Skeletal muscle cell (primary cell): ENCODE results near the gene GALM.

Experiments used
- DNase-seq: peaks from one replicate; pipeline ENCODE4 v3.0.0-alpha.2; 2010; ENCODE audit warnings: low read depth
- H3K4me3 ChIP-seq: 2 replicates; pipeline ENCODE4 v1.5.1; 2011; ENCODE audit warnings: low read depth, mild to moderate bottlenecking, control low read depth, low read length, moderate library complexity

Gene GALM

DNA sequence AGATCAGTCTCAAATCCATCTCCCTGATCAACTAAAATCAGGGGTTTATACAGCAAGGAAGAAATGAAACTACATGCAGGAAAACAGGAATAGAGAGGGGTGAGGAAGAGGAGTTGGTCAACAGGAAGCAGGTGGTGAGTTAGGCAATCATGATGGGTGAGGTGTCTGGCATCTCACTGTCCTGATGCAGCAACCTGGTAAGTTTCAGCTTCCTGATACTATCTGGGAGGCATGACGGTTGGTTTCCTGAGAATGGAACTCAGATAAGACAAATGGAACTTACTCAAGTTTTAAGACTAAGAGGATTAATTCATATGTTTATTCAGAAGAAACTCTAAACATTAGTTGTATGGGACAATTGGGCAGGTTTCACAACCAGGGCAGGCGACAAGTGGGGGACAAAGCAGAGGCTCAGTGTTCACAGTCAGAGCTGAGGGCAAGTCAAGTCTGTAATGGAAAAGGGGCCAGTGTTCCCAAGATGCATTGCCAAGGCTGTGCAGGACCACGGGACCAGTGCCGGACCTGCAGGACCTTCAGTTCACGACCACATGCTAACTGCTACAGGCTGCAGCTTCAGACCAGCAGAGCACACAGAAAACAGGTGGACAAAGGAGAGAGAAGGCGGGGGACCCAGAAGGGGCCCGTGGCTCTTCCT is 17.7 kb upstream of the GALM start:
- no peak overlapping the region for H3K4me3 ChIP-seq
- no peak for DNase-seq

DNA sequence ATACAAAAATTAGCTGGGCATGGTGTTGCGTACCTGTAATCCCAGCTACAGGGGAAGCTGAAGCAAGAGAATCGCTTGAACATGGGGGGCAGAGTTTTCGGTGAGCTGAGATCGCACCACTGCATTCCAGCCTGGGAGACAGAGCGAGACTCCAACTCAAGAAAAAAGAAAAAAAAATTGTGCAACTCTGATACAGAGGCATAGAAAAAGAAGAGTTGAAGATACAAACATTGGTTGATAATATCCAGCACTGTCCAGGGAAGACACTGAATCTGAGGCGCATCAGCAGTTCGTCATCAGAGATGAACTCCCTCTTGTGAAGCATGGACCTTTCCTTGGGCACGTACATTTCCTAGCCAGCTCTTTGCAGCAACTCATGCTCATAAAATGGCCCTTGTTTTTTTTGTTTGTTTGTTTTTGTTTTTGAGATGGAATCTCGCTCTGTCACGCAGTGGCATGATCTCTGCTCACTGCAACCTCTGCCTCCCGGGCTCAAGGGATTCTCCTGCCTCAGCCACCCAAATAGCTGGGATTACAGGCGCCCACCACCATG is 16.7 kb upstream of the GALM start:
- no peak overlapping the region for H3K4me3 ChIP-seq
- no peak for DNase-seq

DNA sequence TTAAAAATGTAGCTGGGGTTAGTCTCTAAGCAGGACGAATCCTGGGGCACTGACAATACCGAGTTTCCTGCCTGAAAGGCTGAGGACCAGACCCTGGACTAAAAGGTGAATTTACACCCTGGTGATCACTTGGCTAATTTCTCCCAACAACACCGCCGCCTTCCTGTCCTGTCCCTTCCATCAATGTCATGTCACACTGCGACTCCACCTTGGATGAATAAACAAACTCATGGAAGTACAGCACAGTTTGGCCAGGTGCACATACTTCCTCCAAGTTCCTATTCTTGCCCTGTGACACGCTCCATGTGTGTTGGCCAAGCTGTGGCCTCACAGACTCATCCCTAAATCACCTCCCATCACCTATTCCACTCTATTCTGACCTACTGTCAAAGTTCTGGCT is 15.9 kb upstream of the GALM start:
- no peak for DNase-seq
- H3K4me3 ChIP-seq = no peak overlapping the region

DNA sequence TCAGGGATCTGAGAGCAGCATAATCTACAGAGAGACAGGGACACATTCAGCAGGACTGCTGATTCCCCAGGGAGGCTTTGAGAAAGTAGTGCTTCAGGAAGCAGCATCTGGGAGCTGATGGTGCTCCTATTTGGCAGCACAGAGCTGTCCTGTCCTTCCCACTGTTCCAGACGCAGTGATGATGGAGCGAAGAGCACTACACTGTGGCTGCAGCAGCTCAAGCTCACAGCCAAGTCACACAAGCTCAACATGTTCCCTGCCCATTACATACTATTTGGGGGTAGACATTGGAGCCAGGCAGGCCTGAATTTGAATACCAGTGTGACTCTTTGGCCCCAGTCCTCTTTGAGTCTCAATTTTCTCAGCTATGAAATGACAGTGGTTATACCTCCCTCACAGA is 15.2 kb upstream of the GALM start:
- H3K4me3 ChIP-seq = no peak overlapping the region
- no peak for DNase-seq

DNA sequence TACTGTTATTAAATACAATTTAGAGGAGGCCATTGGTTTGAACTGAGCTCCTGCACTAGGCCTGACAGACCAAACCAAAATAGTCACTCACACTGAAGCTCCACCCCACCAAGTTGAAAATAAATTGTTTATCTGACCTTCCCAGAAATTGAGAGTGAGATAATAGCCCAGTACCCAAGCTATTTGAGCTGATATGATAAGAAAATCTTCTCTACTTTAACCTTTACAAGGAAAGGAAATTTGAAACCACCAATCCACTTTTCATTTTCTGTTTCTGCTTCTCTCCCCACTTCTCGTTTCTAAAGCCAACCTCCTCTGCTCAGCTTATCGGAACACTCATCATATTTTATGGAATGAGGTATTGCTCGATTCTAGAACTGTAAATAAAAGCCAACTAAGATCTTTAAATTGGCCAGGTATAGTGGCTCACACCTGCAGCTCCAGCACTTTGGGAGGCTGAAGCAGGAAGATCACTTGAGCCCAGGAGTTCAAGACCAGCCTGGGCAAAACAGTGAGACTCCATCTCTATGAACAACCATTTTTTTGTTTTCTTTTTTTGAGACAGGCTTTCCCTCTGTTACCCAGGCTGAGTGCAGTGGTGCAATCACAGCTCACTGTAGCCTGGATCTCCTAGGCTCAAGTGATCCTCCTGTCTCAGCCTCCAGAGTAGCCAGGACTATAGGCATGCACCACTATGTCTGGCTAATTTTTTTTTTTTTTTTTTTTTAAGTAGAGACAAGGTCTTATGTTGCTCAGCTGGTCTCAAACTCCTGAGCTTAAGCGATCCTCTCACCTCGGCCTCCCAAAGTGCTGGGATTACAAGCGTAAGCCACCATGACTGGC is 13.3 kb upstream of the GALM start:
- no peak overlapping the region for H3K4me3 ChIP-seq
- no peak for DNase-seq

DNA sequence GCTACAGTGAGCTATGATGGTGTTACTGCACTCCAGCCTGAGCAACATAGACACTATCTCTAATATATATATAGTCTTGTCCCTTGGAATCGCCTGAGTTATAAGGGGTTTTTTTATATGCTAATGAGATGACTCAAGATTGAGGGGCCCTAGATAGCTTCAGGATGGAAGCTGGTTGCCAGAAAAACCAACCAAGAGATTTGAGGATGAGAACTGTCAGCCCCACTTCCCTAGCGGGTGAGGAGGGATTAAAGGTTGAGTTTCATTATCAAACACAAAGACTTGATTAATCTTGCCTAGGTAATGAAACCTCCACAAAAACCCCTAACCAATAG is 12.6 kb upstream of the GALM start:
- H3K4me3 ChIP-seq = no peak overlapping the region
- DNase-seq = no peak

DNA sequence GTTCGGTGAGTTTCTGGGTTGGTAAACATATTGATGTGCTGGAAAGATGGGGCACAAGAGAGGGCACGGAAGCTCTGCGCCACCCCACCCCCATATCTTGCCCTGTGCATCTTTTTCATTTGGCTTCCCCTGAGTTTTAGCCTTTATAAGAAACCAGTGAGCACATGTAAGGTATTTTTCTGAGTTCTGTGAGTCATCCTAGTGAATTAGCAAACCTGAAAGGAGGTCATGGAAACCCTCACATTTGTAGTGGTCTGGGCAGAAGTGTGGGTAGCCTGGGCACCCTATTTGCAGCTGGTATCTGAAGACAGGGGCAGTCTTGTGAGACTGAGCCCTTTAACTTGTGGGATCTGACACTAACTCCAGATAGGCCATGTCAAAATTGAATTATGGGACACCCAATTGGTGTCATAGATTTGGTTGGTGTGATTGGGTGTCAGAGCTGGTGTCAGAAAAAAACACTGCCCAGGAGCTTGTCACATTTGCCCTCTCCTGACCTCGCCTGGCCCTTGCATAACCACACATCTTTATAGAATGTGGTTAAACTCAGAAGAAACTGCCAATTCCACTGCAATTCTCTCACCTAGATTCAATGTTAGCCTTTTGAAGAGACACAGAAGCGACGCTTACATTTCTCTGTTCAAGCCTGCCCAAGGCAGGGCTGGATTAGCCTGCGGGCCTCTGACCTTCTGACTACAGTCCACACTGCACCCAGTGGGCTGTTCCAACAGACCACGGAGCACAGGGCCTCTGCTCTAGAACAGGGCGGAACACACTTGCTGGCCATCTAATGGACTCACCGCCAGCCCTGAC is 12.0 kb upstream of the GALM start:
- no peak overlapping the region for H3K4me3 ChIP-seq
- no peak for DNase-seq

DNA sequence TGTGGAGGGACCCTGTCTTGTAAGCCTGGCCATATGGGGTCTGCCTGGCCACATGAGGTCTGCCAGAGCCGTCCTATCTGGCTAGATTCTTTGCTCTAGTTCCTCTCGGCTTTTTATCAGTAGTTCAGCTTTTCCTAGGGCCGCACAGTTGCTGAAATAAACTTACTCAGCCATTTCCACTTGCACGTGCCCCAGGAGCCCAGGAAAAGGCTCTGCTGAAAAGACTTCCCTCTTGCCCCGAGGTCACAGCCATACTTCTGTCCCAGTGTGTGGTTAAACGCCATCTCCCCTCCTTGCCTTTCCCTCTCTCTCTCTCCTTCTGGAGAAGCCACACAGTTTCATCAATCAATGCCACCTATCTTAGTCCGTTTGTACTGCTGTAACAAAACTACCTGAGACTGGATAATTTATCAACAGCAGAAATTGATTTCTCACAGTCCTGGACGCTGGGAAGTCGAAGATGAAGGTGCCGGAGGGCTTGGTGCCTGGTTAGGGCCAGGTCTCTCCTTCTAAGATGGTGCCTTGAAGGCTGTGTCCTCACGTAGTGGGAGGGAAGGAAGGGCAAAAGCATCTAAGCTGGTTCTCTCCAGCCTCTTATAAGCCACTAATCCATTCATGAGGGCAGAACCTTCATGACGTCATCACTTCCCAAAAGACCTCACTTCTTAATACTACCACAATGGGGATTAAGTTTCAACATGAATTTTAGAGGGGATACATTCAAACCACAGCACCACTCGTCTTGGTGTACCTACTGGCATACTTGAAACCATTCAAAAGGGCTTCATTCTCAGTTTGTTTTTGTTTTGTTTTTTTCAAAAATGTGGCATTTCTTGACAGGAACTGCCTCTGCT is 11.2 kb upstream of the GALM start:
- DNase-seq = no peak
- H3K4me3 ChIP-seq = no peak overlapping the region

DNA sequence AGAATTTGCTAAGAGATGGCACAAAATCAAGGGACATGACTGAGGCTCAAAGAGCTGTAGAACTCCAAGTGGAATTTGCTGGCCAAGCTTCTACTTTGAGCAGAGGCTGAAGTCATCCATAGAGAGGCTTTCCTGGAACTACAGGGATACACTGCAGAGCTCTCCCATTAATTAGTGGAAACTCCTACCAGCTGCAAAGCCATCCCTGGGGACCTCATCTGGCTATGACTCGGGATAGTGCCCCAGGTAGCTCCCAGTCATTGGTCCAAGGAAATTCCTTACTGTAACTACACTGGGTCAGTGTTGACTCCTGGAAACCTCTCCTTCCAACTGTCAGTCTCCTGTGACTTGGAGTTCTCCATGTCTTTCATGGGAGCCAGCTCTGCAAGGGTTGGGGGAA is 10.5 kb upstream of the GALM start:
- no peak overlapping the region for H3K4me3 ChIP-seq
- DNase-seq = no peak

DNA sequence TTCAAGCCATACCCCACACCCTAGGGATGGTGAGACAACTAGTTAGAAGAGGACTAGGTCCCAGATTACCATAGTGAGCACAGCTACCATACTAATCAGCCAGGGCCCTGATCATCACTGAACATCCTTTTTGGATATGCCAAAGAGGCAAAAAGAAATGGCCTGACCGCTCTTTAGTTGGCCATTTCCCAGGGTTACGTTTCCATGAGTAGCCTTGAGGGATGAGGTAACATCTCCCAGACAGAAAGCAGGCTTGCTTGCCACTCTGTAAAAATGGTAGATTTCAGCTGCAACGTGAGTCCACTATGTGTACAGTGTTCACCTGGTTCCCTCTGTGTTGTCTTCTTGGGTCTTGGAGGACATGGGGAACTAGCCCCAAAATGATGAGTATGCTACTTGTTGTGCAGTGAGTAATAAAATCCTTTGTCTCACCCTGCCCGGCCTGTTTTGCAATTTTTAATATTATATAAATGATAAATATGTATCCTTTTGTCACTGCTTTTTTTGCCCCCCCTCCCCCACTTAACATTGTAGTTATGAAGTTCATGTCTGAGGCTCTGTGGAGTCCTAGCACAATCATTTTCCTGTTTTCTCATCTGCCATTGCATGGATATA is 8.9 kb upstream of the GALM start:
- DNase-seq = no peak
- no peak overlapping the region for H3K4me3 ChIP-seq

DNA sequence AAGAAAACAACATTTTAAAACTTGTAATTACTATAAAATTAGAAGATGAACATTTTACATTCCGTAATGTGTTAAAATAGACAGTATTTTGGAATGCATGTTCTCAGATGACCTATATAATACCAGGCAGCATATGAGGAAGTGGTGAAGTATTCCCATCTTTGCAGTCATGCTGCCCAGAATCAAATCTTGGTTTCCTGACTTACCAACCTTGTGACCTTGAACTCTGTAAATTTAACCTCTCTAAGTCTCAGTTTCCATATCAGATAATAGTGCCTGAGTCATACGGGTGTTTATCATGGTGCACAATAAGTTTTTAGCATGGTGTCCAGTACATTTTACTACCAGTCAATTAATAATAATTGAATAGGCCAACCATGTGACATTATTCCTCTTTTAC is 7.3 kb upstream of the GALM start:
- no peak overlapping the region for H3K4me3 ChIP-seq
- DNase-seq = no peak

DNA sequence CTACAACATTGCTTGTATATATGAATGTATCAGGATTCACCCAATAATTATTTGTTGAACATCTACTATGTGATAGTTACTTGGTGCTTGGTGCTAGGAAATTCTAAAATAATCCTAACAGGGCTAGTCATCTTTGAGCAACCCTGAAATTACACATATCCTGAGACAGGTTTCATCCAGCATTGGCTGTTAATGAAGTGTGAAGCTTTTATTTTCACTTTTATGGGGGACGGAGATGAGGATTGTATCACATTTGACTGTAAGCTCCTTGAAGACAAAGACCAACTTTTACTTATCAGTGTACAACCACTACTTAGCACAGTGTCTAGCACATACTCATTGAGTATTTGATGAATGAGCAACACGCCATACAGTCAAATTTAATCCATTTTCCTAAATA is 6.8 kb upstream of the GALM start:
- no peak for DNase-seq
- no peak overlapping the region for H3K4me3 ChIP-seq

DNA sequence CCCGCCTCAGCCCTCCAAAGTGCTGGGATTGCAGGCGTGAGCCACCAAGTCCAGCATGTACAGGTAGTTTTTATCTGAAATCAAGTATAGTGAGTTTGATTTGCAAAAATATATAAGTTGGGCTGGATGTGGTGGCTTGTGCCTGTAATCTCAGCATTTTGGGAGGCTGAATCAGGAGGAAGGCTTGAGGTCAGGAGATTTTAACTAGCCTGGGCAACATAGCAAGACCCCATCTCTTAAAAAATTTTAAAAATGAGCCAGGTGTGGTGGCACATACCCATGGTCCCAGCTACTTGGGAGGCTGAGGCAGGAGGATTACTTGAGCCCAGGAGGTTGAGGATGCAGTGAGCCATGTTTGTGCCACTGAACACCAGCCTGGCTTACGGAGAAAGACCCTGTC is 5.6 kb upstream of the GALM start:
- DNase-seq = no peak
- H3K4me3 ChIP-seq = no peak overlapping the region

DNA sequence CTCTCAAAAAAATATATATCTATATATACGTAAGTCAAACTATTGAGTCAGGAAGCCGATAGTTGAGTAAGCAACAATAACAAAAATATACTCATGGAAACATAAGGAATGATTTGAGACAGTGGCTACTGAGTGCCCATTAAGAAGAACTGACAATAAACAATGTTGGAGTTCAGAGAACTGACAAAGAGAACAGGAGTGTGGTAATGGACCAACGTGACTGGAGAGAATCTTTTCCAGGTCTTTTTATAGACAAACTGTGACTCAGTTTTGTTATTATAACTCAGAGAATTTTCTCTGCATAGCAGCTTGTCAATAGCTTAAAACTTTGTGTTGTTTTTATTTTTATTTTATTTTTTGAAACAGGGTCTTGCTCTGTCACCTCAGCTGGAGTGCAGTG is 4.6 kb upstream of the GALM start:
- no peak overlapping the region for H3K4me3 ChIP-seq
- DNase-seq = no peak

DNA sequence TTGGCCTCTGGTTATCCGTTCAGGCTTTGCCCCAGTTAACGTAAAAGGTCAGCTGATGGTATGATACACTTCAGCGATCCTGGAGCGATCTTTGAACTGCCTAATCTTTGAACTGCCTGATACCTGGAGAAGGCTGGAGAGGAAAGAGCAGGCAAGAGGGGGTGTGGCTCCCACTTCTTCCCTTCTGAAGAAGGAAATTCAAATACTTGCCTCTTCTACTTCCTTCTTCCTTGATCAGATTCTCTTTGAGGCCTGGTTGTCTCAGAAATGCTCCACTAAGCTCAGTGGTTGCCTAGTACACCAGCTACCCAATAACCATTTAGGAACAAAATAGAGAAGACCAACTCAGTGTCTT is 619 bp downstream of the GALM start:
- H3K4me3 ChIP-seq = peak overlapping the region; percentile 65
- DNase-seq = no peak

DNA sequence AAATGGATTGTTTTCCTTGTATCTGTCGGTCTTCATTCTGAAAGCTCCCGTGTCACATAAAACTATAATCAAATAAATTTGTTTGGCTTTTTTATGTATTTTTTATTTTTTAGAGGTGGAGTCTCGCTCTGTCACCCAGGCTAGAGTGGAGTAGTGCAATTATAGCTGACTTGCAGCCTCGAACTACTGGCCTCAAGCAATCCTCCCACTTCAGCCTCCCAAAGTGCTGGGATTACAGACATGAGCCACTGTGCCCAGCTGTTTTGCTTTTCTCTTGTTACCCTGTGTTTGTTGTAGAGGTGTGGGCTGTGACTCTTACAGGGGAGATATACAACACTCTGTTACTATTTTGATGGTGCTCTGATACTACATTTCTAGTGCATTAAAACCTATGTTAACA is 2.2 kb downstream of the GALM start:
- no peak overlapping the region for H3K4me3 ChIP-seq
- no peak for DNase-seq

DNA sequence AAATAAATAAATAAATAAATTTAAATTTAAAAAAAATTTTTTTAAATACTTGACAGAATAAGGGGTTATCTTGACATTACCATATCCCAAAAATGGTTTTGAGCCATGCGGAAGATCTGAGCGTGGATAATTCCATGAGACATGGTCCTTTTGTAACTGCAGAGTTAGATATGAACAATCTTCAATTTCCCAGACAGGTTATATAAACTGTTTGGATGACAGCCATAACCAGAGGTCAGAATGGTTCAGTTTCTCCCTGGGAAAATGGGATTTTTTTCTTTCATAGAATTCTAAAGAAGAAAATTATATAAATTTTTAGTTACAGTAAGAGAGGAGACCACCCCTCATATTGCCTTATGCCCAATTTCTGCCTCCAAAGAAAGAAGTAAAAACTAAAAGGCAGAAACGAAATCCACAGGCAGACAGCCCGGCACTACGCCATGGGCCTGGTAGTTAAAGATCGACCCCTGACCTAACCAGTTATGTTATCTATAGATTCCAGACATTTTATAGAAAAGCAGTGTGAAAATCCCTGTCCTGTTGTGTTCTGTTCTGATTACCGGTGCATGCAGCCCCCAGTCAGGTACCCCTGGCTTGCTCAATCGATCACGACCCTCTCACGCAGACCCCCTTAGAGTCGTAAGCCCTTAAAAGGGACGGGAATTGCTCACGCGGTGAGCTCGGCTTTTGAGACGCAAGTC is 3.0 kb downstream of the GALM start:
- H3K4me3 ChIP-seq = no peak overlapping the region
- no peak for DNase-seq

DNA sequence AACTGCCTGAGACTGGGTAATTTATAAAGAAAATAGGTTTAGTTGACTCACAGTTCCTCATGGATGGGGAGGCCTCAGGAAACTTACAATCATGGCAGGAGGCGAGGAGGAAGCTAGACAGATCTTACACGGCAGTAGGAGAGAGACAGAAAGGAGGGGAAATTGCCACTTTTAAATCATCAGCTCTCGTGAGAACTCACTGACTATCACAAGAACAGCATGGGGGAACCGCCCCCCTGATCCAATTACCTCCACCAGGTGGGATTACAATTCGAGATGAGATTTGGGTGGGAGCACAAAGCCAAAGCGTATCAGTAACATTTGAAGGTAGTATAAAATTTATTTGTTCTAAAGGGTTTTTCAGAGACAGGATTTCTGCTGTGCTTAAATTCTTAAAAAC is 5.4 kb downstream of the GALM start:
- DNase-seq = no peak

DNA sequence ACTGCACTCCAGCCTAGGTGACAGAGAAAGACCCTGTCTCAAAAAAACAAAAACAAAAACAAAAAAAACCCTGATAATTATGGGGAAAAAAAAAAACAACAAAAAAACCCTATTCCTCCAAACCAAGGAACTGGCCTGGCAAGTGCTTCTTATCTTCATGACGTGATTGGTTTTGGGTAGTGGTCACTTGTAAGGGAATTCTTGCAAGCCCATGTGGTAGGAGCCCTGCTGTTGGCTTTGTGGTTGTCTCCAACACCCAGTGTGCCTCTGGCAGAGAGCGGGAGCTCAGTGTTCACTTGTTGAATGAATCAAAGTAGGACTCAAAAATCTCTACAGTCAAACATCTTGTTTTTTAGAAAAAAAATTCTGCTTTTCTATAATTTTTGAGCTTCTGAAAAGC is 6.0 kb downstream of the GALM start:
- H3K4me3 ChIP-seq = no peak overlapping the region
- no peak for DNase-seq

More for the DNA sequence above, 5.4 kb downstream of the GALM start:
- H3K4me3 ChIP-seq = no peak overlapping the region
